Nephron (organoid): ENCODE results near the gene TSBP1.
"Not testable (repeated sequence)": the region's sequence is repeated elsewhere in the genome, so short reads cannot be mapped to it uniquely, and the experiment has no call there.

Source experiments
- H3K27ac Mint-ChIP-seq, 3 experiments: 2 replicates each; pipeline ENCODE4 v1.8.0; 2020; ENCODE audit warnings: mixed read lengths in 3 of 3, mild to moderate bottlenecking in 2 of 3, moderate library complexity in 1 of 3
- H3K27me3 Mint-ChIP-seq: 2 replicates; pipeline ENCODE4 v1.8.0; 2021; ENCODE audit warnings: low read depth, mild to moderate bottlenecking, moderate library complexity, mixed read lengths
- H3K36me3 Mint-ChIP-seq: 2 replicates; pipeline ENCODE4 v1.8.0; 2020; ENCODE audit warnings: low read depth, mixed read lengths
- H3K4me1 Mint-ChIP-seq: 2 replicates; pipeline ENCODE4 v1.8.0; 2020; ENCODE audit warnings: mixed read lengths
- H3K4me3 Mint-ChIP-seq, 3 experiments: 2 replicates each; pipeline ENCODE4 v1.8.0; 2020; ENCODE audit warnings: mild to moderate bottlenecking in 3 of 3, mixed read lengths in 3 of 3, moderate library complexity in 2 of 3
- H3K9me3 Mint-ChIP-seq: 2 replicates; pipeline ENCODE4 v1.8.0; 2020; ENCODE audit warnings: mixed read lengths
- CTCF ChIP-seq, 3 experiments: fragments of 200-600 bp; sonication (generic); IDR thresholded peaks; one replicate each; pipeline ENCODE4 v1.5.0; 2021; ENCODE audit warnings: antibody characterized with exemption in 3 of 3; ENCODE audit not compliant: unreplicated experiment in 3 of 3

TSBP1 gene

GRCh38 chr6:32370505-32370904, 1.2 kb downstream of the TSBP1 start:
- Mint-ChIP-seq H3K4me1 (no peaks in the 10 kb centered on the region), H3K27me3 (no peaks in the 10 kb centered on the region), H3K4me3 (no peak overlapping the region), H3K27ac (no peak overlapping the region), H3K36me3 (peaks cover 3% of the 10 kb centered on the region), H3K9me3 (peaks cover 3% of the 10 kb centered on the region)
- TF ChIP-seq CTCF (IDR thresholded peaks at IDR 0.05; ENCODE audit: unreplicated experiment in 3 of 3): no peak

GRCh38 chr6:32369660-32370059, 2.0 kb downstream of the TSBP1 start:
- Mint-ChIP-seq H3K4me1 (no peaks in the 10 kb centered on the region), H3K4me3 (no peak overlapping the region), H3K36me3 (peaks cover 3% of the 10 kb centered on the region), H3K27ac (no peak overlapping the region), H3K27me3 (no peaks in the 10 kb centered on the region), H3K9me3 (peaks cover 3% of the 10 kb centered on the region)
- no peak for TF ChIP-seq CTCF (IDR thresholded peaks at IDR 0.05; ENCODE audit: unreplicated experiment in 3 of 3)

GRCh38 chr6:32367644-32368043, 4.1 kb downstream of the TSBP1 start:
- H3K27me3 Mint-ChIP-seq: no peaks in the 10 kb centered on the region
- peaks cover 3% of the 10 kb centered on the region for H3K36me3 Mint-ChIP-seq
- H3K9me3 Mint-ChIP-seq: peaks cover 7% of the 10 kb centered on the region
- no peak overlapping the region for H3K27ac Mint-ChIP-seq
- no peak overlapping the region for H3K4me3 Mint-ChIP-seq
- H3K4me1 Mint-ChIP-seq: no peaks in the 10 kb centered on the region
- TF ChIP-seq CTCF (IDR thresholded peaks at IDR 0.05; ENCODE audit: unreplicated experiment in 3 of 3): no peak

- H3K9me3 Mint-ChIP-seq, H3K27ac Mint-ChIP-seq, H3K4me3 Mint-ChIP-seq, H3K27me3 Mint-ChIP-seq, H3K36me3 Mint-ChIP-seq, H3K4me1 Mint-ChIP-seq: not testable (repeated sequence)
These were observed 12.5 kb downstream of the TSBP1 start for GRCh38 chr6:32359225-32359624.

- H3K27me3 Mint-ChIP-seq, H3K27ac Mint-ChIP-seq, H3K9me3 Mint-ChIP-seq, H3K4me3 Mint-ChIP-seq, H3K36me3 Mint-ChIP-seq, H3K4me1 Mint-ChIP-seq: not testable (repeated sequence)
These were observed 13.2 kb downstream of the TSBP1 start for GRCh38 chr6:32358548-32358947.

GRCh38 chr6:32355018-32355417, 16.7 kb downstream of the TSBP1 start:
- TF ChIP-seq CTCF (IDR thresholded peaks at IDR 0.05; ENCODE audit: unreplicated experiment in 3 of 3): no peak
- Mint-ChIP-seq H3K36me3 (no peaks in the 10 kb centered on the region), H3K9me3 (peaks cover 7% of the 10 kb centered on the region), H3K4me3 (no peak overlapping the region), H3K27me3 (no peaks in the 10 kb centered on the region), H3K27ac (peak overlapping the region in 1 of 3 experiments; percentile 14), H3K4me1 (no peaks in the 10 kb centered on the region)

- H3K9me3 Mint-ChIP-seq: peaks cover 7% of the 10 kb centered on the region
- TF ChIP-seq CTCF (IDR thresholded peaks at IDR 0.05; ENCODE audit: unreplicated experiment in 3 of 3): no peak
- H3K36me3 Mint-ChIP-seq: no peaks in the 10 kb centered on the region
- H3K4me1 Mint-ChIP-seq: no peaks in the 10 kb centered on the region
- H3K27me3 Mint-ChIP-seq: no peaks in the 10 kb centered on the region
- no peak overlapping the region for H3K4me3 Mint-ChIP-seq
- no peak overlapping the region for H3K27ac Mint-ChIP-seq
These were observed 18.4 kb downstream of the TSBP1 start for GRCh38 chr6:32353348-32353747.
